ENCODE measurements around the gene ATG101.

- no peak for TF ChIP-seq CTCF (IDR thresholded peaks at IDR 0.05 in 4 of 5, conservative IDR thresholded peaks at IDR 0.05 in 1 of 5)
- TF ChIP-seq POLR2A (IDR thresholded peaks at IDR 0.05): peak in 1 of 2 donors; percentile 57
Measured at GRCh38 chr12:52038447-52038846, 31.3 kb upstream of the ATG101 start.
